K562 (cell line): Measurements from ENCODE around the gene TAF11L2.

Source experiments
- EGR1 ChIP-seq: fragments of 450-650 bp; conservative IDR thresholded peaks from 2 replicates; pipeline ENCODE4 v1.6.1; 2017; ENCODE audit warnings: mild to moderate bottlenecking
- GTF3C2 ChIP-seq: IDR thresholded peaks from 3 replicates; pipeline ENCODE4 v1.6.1; 2011; ENCODE audit warnings: borderline replicate concordance, mild to moderate bottlenecking, moderate library complexity; ENCODE audit not compliant: insufficient read length; ENCODE audit errors: extremely low read depth
- MLX ChIP-seq, 2 experiments: fragments of 450-650 bp in 1 of 2; sonication (generic) in 1 of 2; formaldehyde crosslinking; conservative IDR thresholded peaks; 2 replicates each; pipeline versions ENCODE4 v1.4.0 to v1.8.1; 2020 to 2022; ENCODE audit warnings: mild to moderate bottlenecking in 1 of 2, missing genetic modification reagents in 1 of 2
- SAFB2 ChIP-seq: fragments of 200-400 bp; formaldehyde crosslinking; IDR thresholded peaks from 2 replicates; pipeline ENCODE4 v1.6.1; 2018; ENCODE audit warnings: borderline replicate concordance, low read length, low read depth, moderate library complexity; ENCODE audit not compliant: severe bottlenecking
- TSC22D4 ChIP-seq: fragments of 450-650 bp; IDR thresholded peaks from 2 replicates; pipeline ENCODE4 v1.6.1; 2016; ENCODE audit warnings: missing genetic modification characterization, missing biosample characterization, control low read depth
- ZEB2 ChIP-seq: fragments of 450-650 bp; IDR thresholded peaks from 2 replicates; pipeline ENCODE4 v1.6.1; 2016
- ZNF143 ChIP-seq: sonication (generic); formaldehyde crosslinking; IDR thresholded peaks from 2 replicates; pipeline ENCODE4 v1.9.0; 2022; ENCODE audit warnings: mild to moderate bottlenecking, missing genetic modification reagents
- ZNF274 ChIP-seq: IDR thresholded peaks from 2 replicates; pipeline ENCODE4 v1.6.1; 2011; ENCODE audit warnings: low read depth, mild to moderate bottlenecking, low read length, moderate library complexity, borderline replicate concordance
- ZNF384 ChIP-seq: IDR thresholded peaks from 2 replicates; pipeline ENCODE4 v1.6.1; 2012; ENCODE audit warnings: low read depth, low read length, improper control_type of control experiment

GRCh38 chr5:17511775-17512325 lies 13.8 kb downstream of the TAF11L2 start:
- TF ChIP-seq ZNF274 (no peak), ZEB2 (no peak), GTF3C2 (no peak), EGR1 (no peak), MLX (CRISPR knock-in tag; conservative IDR thresholded peaks at IDR 0.05) (no peak), SAFB2 (no peak), ZNF143 (CRISPR knock-in tag) (no peak), TSC22D4 (tag) (no peak), ZNF384 (no peak)
